DOHH2 (cell line): ENCODE results near the gene SYK.

Source experiments
- EZH2phosphoT487 ChIP-seq: fragments of 200-600 bp; sonication (generic); IDR thresholded peaks from 2 replicates; pipeline ENCODE4 v1.6.1; 2017; ENCODE audit warnings: borderline replicate concordance, mild to moderate bottlenecking, antibody characterized with exemption, low read length, moderate library complexity, mixed read lengths
- TF ChIP-seq, protein P1 (sequence below): fragments of 200-600 bp; sonication (generic); IDR thresholded peaks from one replicate; pipeline ENCODE4 v1.5.1; 2014; ENCODE audit warnings: antibody characterized with exemption, mild to moderate bottlenecking, low read depth, low read length; ENCODE audit not compliant: poor library complexity, severe bottlenecking

DNA sequence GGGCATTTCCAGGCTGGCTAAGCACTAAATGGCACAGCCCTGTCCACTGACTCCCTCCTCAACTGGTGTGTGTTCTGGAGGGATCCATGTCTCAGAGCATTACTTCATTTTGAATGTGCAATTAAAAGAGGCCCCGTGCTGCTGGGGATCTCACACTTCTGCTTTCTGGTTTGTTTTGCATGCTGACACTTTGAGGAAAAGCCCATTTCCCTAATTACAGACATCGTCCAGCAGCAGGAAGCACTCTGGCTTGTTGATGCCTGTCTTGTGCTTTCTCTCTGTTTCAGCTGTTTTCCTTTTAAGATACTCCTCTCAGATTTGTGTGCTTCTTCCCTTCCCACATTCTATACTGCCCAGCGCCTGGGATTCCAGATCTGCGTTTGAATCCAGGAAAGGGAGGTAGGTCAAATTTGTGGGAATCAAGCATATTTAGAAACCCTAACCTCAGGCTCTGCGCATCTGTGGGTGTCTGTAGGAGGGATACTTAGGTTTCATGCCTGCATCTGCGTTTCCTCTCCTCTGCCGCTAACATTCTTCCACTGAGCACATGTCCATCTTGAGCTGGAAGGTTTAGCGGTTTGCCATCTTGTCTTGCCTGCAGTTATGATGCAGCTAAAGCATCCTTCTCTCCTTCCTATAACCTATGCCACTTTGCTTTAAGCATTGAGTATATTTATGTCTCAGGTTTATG, 25.7 kb downstream of the SYK start:
- TF ChIP-seq, protein P1, sequence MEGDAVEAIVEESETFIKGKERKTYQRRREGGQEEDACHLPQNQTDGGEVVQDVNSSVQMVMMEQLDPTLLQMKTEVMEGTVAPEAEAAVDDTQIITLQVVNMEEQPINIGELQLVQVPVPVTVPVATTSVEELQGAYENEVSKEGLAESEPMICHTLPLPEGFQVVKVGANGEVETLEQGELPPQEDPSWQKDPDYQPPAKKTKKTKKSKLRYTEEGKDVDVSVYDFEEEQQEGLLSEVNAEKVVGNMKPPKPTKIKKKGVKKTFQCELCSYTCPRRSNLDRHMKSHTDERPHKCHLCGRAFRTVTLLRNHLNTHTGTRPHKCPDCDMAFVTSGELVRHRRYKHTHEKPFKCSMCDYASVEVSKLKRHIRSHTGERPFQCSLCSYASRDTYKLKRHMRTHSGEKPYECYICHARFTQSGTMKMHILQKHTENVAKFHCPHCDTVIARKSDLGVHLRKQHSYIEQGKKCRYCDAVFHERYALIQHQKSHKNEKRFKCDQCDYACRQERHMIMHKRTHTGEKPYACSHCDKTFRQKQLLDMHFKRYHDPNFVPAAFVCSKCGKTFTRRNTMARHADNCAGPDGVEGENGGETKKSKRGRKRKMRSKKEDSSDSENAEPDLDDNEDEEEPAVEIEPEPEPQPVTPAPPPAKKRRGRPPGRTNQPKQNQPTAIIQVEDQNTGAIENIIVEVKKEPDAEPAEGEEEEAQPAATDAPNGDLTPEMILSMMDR: no peak
- TF ChIP-seq EZH2phosphoT487: no peak
